KG1 (cell line): Measurements from ENCODE around the gene MPG.
A peak's percentile ranks its signal among the peaks of the same experiment; 100 is the strongest.

ENCODE experiments used
- DNase-seq: peaks from one replicate; lab custom pipeline; 2025; lab: John Stamatoyannopoulos, UW

The MPG gene

DNA sequence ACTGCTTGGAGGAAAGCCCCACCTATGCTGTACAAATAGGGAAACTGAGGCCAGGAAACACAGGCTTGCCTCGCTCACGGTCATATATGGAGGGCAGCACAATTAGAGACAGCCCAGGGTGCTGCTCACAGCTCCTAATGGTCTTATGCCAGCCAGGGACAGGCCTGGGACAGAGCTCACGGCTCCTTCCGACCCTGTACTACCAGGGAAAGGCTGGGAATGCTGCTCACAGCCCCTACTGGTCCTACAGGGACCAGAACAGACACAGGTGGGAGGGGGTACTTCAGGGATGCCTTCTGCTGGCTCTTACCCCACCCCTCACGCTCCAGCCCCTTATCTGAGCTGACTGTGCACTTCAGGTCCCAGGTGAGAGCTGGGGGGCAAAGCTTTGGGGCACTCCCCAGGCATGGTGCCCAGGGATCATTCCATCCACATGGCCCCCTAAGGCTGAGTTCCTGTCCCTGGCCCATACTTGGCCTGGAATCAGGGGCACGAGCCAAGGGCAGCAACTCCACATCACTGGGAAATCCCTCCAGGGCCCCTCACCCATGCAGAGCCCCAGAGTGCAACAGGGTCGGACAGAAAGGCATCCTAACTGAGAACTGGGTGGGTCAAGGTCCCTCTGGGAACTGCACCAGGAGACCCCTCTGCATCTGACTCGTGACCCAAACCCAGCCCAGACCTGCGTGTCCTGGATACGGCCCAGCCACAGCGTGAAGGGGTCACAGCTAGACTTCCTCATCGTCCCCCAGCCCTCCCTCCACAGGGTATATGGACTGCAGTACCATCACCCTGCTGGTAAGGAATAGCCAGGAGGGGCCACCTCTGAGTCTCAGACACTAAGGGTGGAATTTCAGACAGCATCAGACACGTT lies 11.5 kb upstream of the MPG start:
- no peak for DNase-seq

DNA sequence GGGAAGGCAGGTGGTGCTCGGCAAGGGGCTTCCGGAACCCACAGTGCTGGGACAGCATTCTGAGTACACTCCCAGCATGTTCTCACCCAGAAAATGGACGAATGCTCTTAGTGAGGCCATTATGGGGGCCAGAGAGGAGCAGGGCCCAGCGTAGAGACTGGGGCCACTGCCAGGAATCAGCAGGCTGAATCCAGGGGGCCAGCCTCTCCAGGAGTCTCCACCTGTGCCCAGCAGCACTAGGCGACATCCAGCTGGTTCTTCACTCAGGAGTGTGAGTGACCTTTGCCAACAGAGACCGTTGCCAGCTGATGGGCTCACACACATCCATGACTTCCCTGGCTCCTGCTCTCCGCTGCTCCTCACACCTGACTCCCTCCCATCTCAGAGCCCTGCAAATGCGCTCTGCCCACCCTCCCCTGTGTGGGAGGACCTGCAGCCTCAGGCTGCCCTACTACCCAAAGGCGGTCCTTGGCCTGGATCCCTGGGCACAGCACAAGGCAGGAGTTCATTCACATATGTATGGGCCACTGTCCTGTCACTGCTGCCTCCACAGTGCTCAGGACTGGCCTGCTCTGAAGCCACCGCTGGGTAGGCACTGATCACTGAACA lies 10.7 kb upstream of the MPG start:
- no peak for DNase-seq

DNA sequence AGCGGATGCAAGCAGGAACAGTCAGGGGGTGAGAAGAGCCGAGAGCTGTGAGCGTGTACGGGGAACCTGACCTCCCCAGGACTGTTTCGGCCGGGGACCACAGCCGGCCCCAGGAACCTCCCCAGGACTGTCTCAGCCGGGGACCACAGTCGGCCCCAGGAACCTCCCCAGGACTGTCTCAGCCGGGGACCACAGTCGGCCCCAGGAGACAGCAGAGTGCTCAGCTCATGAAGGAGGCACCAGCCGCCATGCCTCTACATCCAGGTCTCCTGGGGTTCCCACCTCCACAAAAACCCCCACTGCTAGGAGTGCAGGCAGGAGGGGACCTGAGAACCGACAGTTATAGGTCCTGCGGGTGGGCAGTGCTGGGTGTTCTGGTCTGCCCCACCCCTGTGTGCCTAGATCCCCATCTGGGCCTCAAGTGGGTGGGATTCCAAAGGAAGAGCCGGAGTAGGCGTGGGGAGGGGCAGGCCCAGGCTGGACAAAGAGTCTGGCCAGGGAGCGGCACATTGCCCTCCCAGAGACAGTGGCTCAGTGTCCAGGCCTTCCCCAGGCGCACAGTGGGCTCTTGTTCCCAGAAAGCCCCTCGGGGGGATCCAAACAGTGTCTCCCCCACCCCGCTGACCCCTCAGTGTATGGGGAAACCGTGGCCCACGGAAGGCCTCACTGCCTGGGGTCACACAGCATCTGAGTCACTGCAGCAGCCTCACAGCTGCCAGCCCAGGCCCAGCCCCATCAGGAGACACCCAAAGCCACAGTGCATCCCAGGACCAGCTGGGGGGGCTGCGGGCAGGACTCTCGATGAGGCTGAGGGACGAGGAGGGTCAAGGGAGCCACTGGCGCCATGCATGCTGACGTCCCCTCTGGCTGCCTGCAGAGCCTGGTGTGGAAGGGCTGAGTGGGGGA lies 9.9 kb upstream of the MPG start:
- DNase-seq, result no peak

DNA sequence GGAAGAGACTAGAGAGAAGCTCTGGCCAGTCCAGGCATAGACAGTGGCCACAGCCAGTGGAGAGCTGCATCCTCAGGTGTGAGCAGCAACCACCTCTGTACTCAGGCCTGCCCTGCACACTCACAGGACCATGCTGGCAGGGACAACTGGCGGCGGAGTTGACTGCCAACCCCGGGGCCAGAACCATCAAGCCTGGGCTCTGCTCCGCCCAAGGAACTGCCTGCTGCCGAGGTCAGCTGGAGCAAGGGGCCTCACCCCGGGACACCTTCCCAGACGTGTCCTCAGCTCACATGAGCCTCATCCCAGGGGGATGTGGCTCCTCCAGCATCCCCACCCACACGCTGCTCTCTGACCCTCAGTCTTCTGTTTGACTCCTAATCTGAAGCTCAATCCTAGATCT lies 8.8 kb upstream of the MPG start:
- DNase-seq, result no peak

DNA sequence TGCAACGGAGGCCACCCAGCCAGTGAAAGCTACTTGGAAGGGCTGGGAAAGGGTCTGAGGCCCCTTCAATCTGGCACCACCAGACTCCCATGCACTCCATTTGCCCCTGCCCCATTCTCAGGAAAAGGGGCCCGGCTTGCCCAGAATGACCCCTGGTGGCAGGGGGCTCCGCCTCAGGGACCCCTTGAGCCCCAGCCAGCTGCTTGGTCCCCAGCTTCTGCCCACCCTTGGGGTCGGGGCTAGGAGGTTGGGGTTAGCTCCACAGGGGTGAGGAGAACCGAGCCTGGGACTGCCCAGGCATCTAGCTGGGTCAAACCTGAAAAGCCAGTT lies 6.8 kb upstream of the MPG start:
- no peak for DNase-seq

DNA sequence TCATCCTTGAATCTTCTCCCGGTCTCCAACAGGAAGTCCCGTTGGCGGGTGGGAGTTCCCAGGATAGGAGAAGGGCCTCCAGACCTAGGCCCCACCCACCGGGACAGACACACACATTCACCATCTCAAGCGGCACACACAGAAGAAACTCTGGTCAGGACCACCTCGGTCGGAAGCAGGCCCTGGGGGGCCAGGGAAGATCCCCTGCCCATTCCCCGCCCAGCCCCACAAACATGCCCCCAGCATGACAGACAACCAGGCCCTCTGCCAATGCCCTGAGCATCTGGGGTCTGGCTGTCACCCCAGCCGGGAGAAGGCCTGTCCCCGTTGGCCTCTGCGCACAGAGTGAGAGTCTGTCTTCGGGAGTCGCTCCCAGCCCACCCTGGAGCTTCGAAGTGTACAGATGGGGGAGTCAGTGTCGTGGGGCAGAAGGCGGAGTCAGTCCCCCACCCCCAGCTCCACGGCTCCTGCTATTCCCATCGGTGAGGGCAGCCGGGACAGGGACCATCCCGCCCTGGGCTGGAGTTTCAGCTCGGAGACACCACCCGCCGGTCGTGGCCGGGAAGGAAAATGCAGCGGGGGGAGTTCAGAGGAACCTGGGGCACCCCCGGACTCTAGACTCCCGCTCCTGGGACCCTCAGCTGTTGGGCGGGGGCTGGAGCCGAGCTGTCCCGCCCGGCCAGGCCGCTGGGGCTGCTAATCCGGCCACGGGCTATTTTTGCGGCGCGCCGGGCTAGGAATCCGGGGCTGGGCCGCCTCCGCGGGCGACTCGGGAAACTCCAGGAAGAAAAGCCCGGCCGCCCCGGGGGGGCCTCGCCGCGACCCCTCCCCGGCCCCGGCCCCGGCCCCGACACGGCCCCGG lies 6.3 kb upstream of the MPG start:
- DNase-seq, result no peak

DNA sequence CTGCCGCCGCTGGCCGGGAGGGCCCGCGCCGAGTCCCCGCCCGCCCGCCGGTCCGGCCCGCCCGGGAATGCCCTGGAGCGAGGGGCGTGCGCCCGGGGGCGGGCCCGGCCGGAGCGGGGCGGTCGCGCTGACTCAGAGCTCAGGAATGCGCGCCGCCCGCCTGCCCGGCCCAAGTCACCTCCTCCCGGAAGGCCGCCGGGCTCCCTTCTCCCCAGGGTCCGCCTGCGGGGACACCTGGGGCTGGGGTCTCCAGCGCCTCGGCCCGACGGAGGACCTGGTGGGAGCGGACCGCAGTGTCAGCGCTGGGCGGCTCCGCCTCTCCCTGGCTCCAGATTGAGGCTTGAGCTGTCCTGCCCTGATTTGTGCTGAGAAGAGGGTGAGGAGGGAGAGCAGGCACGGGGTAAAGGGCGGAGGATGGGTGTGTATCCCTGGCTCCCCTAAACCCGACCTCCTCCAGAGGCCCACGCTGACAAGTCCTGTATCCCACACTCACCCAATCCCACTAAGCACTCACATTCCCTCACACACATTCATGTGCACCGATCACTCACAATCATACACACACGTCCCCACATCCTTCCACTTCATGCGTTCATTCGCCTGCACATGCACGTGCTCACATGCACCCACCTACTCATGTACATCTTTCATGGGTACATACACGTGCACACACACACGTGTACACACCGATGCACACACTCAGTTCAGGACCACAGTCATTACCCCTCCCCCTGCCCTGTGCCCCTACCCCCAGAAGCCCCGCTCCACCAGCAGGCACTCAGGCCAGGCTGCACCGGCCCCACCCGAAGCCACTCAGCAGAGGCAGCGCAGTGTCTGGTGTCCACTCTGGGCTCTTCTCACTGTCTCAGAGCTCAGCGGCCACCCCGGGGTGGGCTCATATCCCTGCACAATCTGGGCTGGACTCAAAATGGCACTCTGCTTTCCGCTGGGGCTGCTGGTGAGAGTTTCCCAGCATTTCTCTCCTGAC lies 5.2 kb upstream of the MPG start, which contains the start of gene RHBDF1:
RHBDF1 (minus strand) TSS at position 71 of the 988 bp plus-strand sequence. CDS start 7,616 bp downstream, outside the sequence.
- no peak for DNase-seq

DNA sequence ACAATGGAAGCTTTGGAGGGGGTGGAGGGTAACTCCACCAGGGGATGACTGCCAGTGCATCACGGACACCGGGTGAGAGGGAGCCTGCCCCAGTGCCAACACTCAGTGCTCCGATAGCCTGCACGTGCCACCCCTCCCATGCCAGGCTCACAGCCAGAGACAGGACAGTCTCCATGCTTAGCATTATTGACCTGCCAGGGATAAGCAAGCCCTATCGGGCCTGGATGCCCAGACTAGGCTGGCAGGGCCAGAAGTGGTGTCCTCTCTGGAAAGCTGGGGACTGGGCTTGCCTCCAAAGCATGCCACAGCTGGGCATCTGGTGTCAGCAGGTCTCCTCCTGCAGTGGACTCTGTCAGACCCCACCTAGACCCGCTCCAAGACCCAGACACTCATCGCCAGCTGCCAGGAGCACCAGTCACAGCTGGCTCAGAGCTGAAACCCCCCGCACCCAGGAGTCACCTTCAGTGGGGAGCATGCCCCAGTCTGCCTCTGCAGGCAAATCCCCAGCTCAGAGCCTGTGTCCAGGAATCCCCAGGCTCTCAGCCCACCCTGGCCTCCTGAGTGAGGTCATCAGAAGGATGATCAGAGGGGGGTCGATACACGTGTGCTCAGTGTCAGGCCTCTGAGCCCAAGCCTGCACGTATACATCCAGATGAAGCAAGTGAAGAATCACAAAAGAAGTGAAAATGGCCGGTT lies 3.8 kb upstream of the MPG start:
- DNase-seq, result no peak

DNA sequence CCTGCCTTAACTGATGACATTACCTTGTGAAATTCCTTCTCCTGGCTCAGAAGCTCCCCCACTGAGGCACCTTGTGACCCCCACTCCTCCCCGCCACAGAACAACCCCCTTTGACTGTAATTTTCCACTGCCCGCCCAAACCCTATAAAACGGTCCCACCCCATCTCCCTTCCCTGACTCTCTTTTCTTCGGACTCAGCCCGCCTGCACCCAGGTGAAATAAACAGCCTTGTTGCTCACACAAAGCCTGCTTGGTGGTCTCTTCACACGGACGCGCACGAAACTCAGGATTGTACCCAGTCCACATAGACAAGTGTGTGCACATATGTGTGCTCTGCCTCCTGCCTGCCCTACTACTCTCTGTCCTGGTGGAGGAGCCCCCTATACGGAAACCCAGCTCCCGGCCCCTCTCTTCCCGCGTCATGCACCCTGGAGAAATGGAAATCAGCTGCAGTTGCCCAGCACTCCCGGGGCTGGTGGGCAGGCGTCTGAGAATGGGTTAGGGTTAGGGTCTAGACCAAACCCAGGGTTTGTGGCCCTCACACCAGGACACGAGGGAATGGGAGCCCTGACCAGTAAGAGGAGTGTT lies 3.2 kb upstream of the MPG start:
- no peak for DNase-seq

DNA sequence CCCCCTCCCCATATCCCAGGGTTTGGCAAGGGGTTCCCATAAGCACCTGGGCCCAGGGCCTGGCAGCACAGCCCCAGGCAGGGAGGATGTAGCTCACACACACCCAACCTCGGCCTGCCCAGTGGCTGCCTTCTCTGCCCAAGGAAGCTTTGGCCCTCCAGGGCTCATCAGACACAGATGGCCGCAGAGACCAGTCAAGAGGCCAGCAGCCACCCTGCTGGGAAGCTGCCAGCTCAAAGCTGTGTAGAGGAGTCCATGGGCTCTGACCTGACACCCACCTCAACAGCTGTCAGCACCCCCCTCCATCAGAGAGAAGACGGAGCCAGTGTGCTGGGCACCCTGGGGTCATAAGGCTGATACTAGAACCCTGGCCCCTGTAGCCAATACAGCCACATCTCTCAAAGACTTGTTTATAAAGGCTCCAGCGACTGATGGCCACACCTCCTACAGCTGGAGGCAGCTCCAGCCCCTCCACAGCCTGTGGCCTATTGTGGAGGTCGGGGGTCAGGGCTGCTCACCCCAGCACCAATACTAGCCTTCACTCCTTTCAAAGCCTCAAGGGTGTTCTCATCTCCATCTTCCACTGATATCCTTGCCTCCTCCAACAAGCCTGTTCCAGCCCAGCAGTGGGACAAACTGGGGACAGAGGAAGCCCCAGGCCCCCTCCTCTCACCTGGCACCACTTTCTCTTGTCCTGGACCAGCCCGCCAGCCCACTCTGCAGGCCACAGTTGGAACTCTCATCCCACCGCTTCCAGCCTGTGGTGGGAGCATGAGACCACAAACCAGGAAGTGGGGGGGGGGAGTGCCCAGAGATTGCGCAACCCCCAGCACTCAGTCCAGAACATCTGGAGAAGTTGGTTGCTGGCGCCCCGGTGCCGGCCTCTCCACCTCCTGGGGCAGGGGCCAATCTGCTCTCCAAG lies 2.2 kb upstream of the MPG start:
- peak; percentile 46 for DNase-seq

DNA sequence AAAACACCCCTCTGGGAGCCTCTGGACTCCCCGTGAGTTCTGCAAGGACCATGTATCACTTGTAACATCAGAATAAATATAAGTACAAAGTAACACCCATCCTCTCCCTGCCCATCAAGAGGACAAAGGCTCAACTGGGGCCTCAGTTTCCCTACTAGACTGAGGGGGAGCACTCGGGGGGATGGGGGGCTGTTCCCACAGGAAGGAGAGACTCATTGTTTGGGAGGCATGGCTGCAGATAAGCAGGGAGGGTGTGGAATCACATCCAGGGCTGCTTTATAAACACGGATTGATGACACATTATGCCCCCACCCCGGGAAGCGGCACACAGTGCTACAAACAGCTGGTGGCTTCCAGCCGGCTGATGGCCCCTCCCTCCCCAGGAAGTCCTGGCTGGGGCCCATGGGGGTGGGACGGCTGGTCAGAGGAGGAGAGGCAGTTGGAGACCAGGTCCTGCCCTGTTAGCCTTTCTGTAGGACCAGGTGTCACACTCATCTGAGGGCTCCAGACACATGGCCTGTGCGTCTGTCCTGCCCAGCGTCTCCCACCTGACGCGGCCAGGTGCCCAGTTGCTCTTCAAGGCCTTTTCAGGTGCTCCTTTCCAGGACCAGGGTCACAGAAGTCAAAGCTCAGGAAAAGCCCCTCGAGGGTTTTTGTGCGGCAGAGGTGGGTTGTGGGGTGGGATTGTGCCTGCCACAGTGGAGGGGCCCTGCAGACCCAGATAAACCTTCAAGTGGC lies 1.3 kb upstream of the MPG start:
- DNase-seq, result peak; percentile 43

DNA sequence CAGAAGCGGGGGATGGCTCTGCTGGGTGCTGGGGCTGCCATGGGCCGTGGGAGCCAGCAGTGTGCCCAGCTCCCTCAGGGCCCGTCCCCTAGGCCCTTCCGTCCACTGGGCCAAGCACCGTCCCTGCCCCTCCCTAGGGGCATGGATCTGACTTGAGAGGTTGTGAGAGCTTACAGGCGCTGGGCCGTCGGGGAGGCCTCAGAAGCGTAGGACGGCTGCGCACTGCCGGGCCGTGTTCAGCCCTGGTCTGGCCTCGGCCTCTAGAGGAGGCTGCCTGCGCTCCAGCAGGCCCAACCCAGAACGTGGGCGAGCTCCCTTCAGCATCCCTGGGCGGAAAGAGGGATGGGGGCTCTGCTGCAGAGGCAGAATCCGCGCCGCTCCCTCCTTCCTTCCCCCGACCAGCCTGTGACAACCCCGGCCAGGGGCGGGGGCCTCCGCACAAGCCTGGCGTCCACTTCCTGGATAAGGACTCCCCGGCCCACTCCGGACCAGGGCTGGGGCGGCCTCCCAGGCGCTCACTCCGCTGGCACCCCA lies 685 bp upstream of the MPG start:
- no peak for DNase-seq

DNA sequence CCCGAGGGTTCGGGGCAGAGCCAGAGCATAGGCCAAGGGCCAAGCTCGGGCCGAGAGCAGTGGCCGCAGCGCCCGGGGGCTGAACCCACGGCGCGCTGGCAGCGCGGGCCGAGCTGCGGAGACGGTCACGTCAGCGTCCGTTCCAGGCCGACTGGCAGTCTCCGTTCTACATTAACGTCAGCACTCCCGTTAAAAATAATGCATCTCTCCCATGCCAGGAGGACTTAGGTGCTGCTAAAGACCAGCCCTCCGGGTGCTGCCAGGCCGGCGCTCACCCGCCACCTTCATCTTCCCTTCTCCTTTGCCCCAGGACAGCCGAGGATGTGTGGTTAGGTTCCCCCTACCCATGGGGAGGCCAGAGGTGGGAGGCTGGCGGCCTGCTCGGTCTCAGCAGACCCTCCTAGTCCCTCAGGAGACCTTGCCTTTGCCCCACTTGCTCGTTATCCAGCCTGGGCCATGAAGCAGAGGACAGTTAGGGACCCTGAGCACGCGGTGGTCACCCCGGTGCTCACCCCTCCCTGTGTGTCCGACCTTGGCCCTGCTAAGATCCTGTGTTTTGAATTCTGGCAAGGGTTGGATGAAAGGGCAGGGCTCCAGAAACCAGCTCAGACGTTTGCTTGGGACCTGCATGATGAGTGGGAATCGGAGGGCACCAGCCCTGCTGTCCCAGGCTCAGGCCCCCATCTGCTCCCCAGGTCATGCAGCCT lies 572 bp downstream of the MPG start:
- DNase-seq, result no peak

DNA sequence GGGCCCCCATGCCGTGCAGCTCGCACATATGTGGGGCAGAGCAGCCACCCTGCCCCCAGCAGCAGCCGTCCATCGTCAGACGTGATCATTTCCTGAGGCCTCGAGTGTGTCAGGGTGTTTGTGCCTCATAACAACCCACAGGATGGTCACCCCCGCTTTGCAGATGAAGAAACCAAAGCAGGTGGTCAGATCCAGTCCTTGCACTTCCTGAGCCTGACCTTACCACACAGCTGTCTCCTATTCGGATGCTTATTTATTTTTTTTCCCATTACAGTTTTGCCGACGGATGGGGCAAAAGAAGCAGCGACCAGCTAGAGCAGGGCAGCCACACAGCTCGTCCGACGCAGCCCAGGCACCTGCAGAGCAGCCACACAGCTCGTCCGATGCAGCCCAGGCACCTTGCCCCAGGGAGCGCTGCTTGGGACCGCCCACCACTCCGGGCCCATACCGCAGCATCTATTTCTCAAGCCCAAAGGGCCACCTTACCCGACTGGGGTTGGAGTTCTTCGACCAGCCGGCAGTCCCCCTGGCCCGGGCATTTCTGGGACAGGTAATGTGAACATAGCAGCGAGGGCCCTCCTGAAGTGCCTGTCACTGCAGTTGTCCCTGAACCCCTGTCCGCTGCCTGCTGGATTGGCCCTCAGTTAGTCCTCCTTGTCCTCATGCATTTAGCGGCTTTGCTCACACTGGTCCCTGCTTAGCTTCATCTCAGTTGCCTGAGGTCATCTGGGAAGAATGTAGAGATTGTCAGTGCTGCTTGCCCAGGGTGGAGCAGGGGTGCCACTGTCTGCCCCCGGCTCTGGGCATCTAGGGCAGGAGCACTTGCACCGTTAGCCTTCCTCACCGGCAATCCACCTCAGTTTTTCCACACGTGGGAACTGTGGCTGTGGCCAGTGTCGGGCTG lies 1.4 kb downstream of the MPG start:
- DNase-seq, result no peak

DNA sequence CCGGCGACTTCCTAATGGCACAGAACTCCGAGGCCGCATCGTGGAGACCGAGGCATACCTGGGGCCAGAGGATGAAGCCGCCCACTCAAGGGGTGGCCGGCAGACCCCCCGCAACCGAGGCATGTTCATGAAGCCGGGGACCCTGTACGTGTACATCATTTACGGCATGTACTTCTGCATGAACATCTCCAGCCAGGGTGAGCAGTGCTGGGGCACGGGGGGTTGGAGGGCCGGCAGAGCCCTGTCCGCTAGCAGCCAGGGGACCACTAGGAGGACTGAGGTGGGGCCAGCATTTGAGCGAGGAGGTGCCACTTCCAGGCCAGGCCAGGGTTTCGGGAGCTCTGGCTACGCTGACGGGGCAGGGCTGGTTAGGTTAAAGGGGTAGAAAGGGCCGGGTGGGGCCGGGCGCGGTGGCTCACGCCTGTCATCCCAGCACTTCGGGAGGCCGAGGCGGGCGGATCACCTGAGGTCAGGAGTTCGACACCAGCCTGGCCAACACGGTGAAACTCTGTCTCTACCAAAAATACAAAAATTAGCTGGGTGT lies 5.1 kb downstream of the MPG start:
- DNase-seq, result no peak
